OCI-LY7 (cell line): ENCODE results near the gene AOPEP.

Experiments
- EZH2phosphoT487 ChIP-seq: fragments of 200-600 bp; sonication (generic); IDR thresholded peaks from 2 replicates; pipeline ENCODE4 v1.6.1; 2018; ENCODE audit warnings: low read depth, borderline replicate concordance, mild to moderate bottlenecking, mixed run types, antibody characterized with exemption, low read length, moderate library complexity, mixed read lengths
- TF ChIP-seq, protein P1 (sequence below): fragments of 200-600 bp; sonication (generic); conservative IDR thresholded peaks from 2 replicates; pipeline ENCODE4 v1.5.1; 2014; ENCODE audit warnings: mild to moderate bottlenecking, antibody characterized with exemption, low read length, moderate library complexity, mixed read lengths

DNA sequence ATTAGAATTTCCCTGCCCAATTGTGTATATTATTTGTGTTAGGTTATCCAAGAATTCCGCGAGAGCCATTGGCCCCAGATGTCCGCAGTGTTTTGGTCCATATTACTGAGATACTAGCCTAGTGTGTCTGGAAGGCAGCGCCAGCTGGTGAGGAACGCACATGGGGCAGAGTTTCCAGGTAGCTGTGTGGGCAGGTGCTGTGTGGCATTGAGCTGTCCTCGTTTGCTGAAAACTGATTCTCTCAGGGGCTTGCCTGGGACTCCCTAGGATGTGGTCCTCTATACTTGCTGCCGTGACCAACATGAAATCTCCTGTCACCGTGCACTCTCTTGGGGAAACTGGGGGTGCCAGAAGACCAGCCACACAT lies 302.3 kb downstream of the AOPEP start:
- TF ChIP-seq, protein P1, sequence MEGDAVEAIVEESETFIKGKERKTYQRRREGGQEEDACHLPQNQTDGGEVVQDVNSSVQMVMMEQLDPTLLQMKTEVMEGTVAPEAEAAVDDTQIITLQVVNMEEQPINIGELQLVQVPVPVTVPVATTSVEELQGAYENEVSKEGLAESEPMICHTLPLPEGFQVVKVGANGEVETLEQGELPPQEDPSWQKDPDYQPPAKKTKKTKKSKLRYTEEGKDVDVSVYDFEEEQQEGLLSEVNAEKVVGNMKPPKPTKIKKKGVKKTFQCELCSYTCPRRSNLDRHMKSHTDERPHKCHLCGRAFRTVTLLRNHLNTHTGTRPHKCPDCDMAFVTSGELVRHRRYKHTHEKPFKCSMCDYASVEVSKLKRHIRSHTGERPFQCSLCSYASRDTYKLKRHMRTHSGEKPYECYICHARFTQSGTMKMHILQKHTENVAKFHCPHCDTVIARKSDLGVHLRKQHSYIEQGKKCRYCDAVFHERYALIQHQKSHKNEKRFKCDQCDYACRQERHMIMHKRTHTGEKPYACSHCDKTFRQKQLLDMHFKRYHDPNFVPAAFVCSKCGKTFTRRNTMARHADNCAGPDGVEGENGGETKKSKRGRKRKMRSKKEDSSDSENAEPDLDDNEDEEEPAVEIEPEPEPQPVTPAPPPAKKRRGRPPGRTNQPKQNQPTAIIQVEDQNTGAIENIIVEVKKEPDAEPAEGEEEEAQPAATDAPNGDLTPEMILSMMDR = no peak
- no peak for TF ChIP-seq EZH2phosphoT487
